ENCODE data around the gene MRPL24. TPM values are rescaled to one million over a fixed set of nuclear protein-coding genes. Genes with fewer than 3 reads are reported as not detected.
A peak's percentile ranks its signal among the peaks of the same experiment; 100 is the strongest.

MRPL24 gene
- total RNA-seq, 2 donors from 2014 or later = 55.0 to 67.1 TPM

DNA sequence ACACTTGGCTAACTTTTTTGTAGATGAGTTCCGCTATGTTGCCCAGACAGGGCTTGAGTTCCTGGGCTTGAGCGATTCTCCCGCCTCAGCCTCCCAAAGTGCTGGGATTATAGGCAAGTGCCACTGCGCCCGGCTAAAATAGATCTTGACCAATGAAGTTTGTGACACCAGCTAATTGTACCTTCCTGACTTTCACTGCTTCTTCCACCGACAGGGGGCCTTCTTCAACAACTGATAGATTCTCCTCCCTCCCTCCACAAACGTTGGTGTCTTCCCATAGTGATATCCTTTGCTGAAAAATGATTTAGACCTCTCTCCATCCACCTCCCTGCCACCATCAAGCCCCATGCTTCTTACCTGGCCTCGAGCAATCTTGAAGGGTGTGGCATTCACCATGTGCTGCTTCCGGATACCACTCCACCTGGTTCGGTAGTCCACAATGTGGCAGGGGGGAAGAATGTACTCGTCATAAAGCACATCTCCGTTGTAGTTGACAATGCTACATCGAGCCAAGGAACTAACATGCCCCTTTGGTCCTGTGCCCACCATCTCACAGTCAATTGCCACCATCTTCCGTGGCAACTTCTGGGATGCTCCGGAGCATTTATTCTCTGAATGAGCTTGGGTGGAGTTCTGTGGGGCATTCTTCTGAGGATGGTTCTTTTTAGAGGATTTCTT is 14.2 kb downstream of the MRPL24 start:
- H3K9me3 ChIP-seq = no peaks in the 10 kb centered on the region
- no peak overlapping the region for H3K27ac ChIP-seq
- DNase-seq (ENCODE audit: low spot score) = no peak
- H3K4me3 ChIP-seq = peak overlapping the region; percentile 9 to 14
- 41% methylated on average over 15 of the region's 15 CpGs for WGBS
- peaks cover 0 to 8% of the 10 kb centered on the region in 2 donors for H3K36me3 ChIP-seq
- intact Hi-C loops (cut with DNase I) = no loop called here
- no peak for TF ChIP-seq POLR2A (IDR thresholded peaks at IDR 0.05)
- TF ChIP-seq, protein P1, sequence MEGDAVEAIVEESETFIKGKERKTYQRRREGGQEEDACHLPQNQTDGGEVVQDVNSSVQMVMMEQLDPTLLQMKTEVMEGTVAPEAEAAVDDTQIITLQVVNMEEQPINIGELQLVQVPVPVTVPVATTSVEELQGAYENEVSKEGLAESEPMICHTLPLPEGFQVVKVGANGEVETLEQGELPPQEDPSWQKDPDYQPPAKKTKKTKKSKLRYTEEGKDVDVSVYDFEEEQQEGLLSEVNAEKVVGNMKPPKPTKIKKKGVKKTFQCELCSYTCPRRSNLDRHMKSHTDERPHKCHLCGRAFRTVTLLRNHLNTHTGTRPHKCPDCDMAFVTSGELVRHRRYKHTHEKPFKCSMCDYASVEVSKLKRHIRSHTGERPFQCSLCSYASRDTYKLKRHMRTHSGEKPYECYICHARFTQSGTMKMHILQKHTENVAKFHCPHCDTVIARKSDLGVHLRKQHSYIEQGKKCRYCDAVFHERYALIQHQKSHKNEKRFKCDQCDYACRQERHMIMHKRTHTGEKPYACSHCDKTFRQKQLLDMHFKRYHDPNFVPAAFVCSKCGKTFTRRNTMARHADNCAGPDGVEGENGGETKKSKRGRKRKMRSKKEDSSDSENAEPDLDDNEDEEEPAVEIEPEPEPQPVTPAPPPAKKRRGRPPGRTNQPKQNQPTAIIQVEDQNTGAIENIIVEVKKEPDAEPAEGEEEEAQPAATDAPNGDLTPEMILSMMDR (IDR thresholded peaks at IDR 0.05) = peak in 3 of 4 experiments; percentile 32 to 57 (median 52)
- peak; percentile 5 for TF ChIP-seq POLR2AphosphoS5 (IDR thresholded peaks at IDR 0.05)
- H3K27me3 ChIP-seq (replicated peaks; ENCODE audit: insufficient read depth) = no peaks in the 10 kb centered on the region
- H3K4me1 ChIP-seq (replicated peaks) = peaks cover 29% of the 10 kb centered on the region

DNA sequence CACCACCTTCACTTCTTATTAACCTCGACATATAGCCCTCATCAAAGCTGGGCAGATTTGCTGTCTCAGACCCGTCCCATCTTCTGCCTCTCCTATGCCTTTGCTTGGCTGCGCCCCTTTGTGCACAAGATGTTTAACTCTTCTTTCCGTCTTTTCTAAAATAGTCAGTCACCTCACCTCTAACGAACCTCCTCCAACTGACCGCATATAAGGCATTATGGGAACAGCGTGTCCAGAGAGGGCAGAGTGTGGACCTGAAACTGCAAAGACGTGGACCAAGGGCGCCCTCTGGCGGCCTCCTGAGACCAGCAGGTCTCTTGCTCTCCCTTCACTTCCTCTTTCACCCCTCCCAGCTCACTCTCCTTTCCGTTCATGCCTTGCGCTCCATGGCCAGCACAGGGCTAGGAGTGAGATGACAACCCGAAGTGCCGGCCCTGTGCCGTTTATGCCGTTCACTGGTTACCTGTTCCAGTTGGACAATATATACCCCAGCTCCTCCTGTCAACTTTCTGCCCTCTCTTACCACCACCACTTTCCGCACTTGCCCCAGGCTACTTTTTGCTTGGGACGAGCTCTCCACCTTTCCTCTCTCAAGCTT is 15.1 kb downstream of the MRPL24 start:
- peak; percentile 85 for DNase-seq (ENCODE audit: low spot score)
- TF ChIP-seq POLR2AphosphoS5 (IDR thresholded peaks at IDR 0.05) = peak; percentile 73
- TF ChIP-seq POLR2A (IDR thresholded peaks at IDR 0.05) = no peak
- TF ChIP-seq, protein P1 (IDR thresholded peaks at IDR 0.05) = peak; percentile 88 to 97 (median 96)
- Histone ChIP-seq H3K4me3 (peak overlapping the region; percentile 9 to 14), H3K27ac (peak overlapping the region in 1 of 2 donors; percentile 20), H3K36me3 (peaks cover 0 to 8% of the 10 kb centered on the region in 2 donors), H3K27me3 (replicated peaks; ENCODE audit: insufficient read depth) (no peaks in the 10 kb centered on the region), H3K4me1 (replicated peaks) (peaks cover 29% of the 10 kb centered on the region), H3K9me3 (no peaks in the 10 kb centered on the region)
- 12% methylated on average over 18 of the region's 18 CpGs for WGBS
- intact Hi-C loops (cut with DNase I) = loop anchor here (1.0 kb wide), 1 partner anchor 35 kb away; no protein-coding TSS in a partner anchor

DNA sequence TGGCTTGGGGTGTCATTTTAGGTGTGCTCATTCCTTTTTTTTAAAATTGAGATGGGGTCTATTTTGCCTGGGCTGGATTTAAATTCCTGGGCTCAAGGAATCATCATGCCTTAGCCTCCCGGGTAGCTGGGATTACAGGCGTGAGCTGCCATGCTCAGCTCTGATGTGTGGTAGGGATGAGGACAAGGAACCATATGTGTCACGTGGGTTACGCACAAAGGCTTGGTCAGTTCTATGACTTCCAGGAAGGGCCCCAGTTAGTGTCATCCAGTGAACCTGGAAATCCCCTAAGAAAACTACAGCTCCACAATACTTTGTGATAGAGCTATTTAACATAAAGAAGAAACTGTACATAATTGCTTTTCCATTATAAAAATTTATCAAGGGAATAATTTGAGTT is 19.4 kb downstream of the MRPL24 start:
- DNase-seq (ENCODE audit: low spot score) = no peak
- WGBS = 83% methylated on average over 4 of the region's 4 CpGs
- H3K4me3 ChIP-seq = no peak overlapping the region
- H3K9me3 ChIP-seq = no peaks in the 10 kb centered on the region
- H3K27ac ChIP-seq = no peak overlapping the region
- intact Hi-C loops (cut with DNase I) = no loop called here
- peaks cover 0 to 8% of the 10 kb centered on the region in 2 donors for H3K36me3 ChIP-seq
- peaks cover 17% of the 10 kb centered on the region for H3K4me1 ChIP-seq (replicated peaks)
- no peaks in the 10 kb centered on the region for H3K27me3 ChIP-seq (replicated peaks; ENCODE audit: insufficient read depth)
- TF ChIP-seq POLR2AphosphoS5 (IDR thresholded peaks at IDR 0.05) (no peak), POLR2A (IDR thresholded peaks at IDR 0.05) (no peak)
- TF ChIP-seq, protein P1 (IDR thresholded peaks at IDR 0.05) = no peak

DNA sequence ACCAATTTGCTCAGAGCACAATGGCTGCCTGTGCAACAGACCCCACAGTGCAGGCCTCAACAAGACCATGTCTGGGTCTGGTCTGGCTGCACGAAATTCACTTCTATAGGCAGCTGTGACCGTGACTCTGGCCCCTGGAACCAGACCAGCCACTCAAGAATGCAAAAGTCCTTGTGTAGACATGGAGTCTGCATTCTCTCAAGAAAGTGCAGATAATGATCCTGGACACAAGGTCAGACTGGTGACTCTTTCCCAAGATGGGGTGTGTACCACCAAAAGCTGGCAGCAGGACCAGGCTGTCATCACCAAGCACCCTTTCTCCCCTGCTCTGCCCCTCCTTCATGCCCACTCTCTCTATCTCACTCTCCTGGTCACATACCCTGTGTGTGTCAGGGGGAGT is 19.8 kb downstream of the MRPL24 start:
- Histone ChIP-seq H3K9me3 (no peaks in the 10 kb centered on the region), H3K27me3 (replicated peaks; ENCODE audit: insufficient read depth) (no peaks in the 10 kb centered on the region), H3K4me3 (no peak overlapping the region), H3K27ac (no peak overlapping the region), H3K36me3 (peaks cover 0 to 8% of the 10 kb centered on the region in 2 donors), H3K4me1 (replicated peaks) (peaks cover 13% of the 10 kb centered on the region)
- intact Hi-C loops (cut with DNase I) = no loop called here
- TF ChIP-seq, protein P1 (IDR thresholded peaks at IDR 0.05) = no peak
- TF ChIP-seq POLR2AphosphoS5 (IDR thresholded peaks at IDR 0.05) (no peak), POLR2A (IDR thresholded peaks at IDR 0.05) (no peak)
- 60% methylated on average over 2 of the region's 2 CpGs for WGBS
- DNase-seq (ENCODE audit: low spot score) = no peak

All from prostate gland (tissue), 2 donors.